SK-N-SH treated with all-trans-retinoic acid at 6 μM for 48 hours (cell line): ENCODE data around the gene COX7B.

Experiments used
- OSR1 ChIP-seq: fragments of 250-450 bp; sonication (Bioruptor Pico); IDR thresholded peaks from 2 replicates; pipeline ENCODE4 v1.8.0; 2022; ENCODE audit warnings: moderate library complexity, mild to moderate bottlenecking, inconsistent platforms
- PPARA ChIP-seq: fragments of 250-450 bp; sonication (Bioruptor Pico); IDR thresholded peaks from 2 replicates; pipeline ENCODE4 v1.5.0; 2020; ENCODE audit warnings: mild to moderate bottlenecking, borderline replicate concordance
- TOX ChIP-seq: fragments of 250-450 bp; sonication (Bioruptor Pico); IDR thresholded peaks from 2 replicates; pipeline ENCODE4 v1.8.0; 2021; ENCODE audit warnings: mild to moderate bottlenecking, moderate library complexity, borderline replicate concordance
- TF ChIP-seq, protein P1 (sequence below): fragments of 250-450 bp; sonication (Bioruptor Pico); IDR thresholded peaks from 2 replicates; pipeline ENCODE4 v1.5.1; 2021; ENCODE audit warnings: mild to moderate bottlenecking, moderate library complexity

DNA sequence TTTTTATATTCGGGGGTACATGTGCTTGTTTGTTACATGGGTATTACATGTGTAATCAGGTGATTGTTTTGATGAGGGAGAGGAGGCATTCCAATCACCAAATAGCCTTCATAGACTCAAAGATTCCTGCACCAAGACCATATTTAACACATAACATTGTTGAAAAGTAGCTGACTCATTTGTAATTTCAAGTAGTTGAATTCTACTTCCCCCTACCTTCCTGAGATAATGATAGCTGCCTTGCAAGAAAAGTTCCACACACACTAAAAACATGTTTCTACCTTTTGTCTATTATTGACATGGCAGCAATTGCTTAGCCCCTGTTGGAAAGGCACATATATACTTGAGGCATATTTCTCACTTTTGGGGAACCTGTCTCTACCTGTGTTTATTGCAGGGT lies 54.0 kb downstream of the COX7B start:
- TF ChIP-seq OSR1 (CRISPR knock-in tag) (no peak), PPARA (CRISPR knock-in tag) (no peak), TOX (no peak)
- TF ChIP-seq, protein P1, sequence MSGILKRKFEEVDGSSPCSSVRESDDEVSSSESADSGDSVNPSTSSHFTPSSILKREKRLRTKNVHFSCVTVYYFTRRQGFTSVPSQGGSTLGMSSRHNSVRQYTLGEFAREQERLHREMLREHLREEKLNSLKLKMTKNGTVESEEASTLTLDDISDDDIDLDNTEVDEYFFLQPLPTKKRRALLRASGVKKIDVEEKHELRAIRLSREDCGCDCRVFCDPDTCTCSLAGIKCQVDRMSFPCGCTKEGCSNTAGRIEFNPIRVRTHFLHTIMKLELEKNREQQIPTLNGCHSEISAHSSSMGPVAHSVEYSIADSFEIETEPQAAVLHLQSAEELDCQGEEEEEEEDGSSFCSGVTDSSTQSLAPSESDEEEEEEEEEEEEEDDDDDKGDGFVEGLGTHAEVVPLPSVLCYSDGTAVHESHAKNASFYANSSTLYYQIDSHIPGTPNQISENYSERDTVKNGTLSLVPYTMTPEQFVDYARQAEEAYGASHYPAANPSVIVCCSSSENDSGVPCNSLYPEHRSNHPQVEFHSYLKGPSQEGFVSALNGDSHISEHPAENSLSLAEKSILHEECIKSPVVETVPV (CRISPR knock-in tag) = no peak
